ENCODE measurements around the gene PREX1. TPM values are rescaled to one million over a fixed set of nuclear protein-coding genes. Genes with fewer than 3 reads are reported as not detected.

The PREX1 gene
- total RNA-seq, 1 donor from 2014 or later: 248 TPM

DNA sequence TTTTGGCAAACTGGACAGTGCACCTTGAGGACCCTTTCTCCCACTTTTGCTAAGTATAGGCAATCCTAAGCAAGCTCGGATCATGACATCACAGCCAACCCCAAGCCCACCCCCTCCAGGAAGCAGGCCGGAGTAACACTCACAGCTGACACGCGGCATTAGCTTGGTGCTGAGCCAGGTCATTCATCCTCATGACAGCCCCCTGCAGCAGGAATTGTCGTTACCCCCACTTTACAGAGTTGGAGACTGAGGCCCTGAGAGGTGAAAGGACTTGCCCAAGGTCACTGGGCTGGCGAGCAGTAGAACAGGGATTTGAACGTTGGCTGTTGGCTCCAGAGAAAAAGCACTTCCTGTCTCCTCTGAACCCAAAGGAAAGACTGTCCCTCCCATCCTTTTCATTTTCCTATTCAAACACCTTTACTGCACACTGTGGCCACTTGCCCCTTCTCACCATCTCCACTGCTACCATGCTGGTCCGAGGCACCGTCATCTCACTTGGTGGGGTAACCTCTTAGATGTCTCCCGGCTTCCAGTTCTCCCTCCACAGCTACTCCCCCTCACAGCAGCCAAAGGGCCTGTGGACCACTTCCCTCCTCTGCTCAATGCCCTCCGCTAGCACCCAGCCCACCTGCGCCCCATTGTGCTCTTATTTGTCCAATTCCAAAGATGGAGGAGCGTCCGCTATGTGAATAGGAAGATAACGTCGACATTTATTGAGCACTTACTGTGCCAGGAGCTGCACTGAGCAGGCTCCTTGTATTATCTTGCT is 84.7 kb downstream of the PREX1 start:
- peaks cover 48% of the 10 kb centered on the region for H3K4me1 Mint-ChIP-seq (ENCODE audit: unreplicated experiment)

DNA sequence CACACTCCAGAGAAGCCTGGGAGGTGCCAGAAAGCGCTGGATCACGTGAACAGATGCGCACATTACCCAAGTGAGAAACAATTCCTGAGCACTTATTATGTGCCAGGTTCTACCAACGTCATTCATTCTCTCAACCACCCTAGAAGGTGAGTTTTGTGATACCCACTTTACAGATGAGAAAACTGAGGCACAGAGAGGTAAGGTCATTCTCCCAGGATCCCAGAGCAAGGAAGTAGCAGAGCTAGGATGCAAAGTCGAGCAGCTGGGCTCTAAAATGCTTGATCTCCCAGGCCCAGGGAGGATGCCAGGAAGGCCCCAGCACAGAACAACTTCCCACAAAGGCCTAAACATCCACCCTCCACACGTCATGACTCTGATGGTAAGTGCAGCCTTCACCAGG is 85.6 kb downstream of the PREX1 start:
- no peaks in the 10 kb centered on the region for H3K9me3 Mint-ChIP-seq (ENCODE audit: unreplicated experiment)
- peaks cover 51% of the 10 kb centered on the region for H3K4me1 Mint-ChIP-seq (ENCODE audit: unreplicated experiment)
- peak overlapping the region; percentile 16 for H3K27ac Mint-ChIP-seq (ENCODE audit: unreplicated experiment)
- no peak overlapping the region for H3K4me3 Mint-ChIP-seq (ENCODE audit: unreplicated experiment)
- TF ChIP-seq, protein P1, sequence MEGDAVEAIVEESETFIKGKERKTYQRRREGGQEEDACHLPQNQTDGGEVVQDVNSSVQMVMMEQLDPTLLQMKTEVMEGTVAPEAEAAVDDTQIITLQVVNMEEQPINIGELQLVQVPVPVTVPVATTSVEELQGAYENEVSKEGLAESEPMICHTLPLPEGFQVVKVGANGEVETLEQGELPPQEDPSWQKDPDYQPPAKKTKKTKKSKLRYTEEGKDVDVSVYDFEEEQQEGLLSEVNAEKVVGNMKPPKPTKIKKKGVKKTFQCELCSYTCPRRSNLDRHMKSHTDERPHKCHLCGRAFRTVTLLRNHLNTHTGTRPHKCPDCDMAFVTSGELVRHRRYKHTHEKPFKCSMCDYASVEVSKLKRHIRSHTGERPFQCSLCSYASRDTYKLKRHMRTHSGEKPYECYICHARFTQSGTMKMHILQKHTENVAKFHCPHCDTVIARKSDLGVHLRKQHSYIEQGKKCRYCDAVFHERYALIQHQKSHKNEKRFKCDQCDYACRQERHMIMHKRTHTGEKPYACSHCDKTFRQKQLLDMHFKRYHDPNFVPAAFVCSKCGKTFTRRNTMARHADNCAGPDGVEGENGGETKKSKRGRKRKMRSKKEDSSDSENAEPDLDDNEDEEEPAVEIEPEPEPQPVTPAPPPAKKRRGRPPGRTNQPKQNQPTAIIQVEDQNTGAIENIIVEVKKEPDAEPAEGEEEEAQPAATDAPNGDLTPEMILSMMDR (IDR thresholded peaks at IDR 0.05; ENCODE audit: unreplicated experiment): no peak
- peaks cover 63% of the 10 kb centered on the region for H3K36me3 Mint-ChIP-seq (ENCODE audit: low read depth, unreplicated experiment)
- peaks cover 23% of the 10 kb centered on the region for H3K27me3 Mint-ChIP-seq (ENCODE audit: unreplicated experiment)
- no peak for DNase-seq (ENCODE audit: low spot score)

More for the DNA sequence above, 84.7 kb downstream of the PREX1 start:
- no peak for DNase-seq (ENCODE audit: low spot score)
- Mint-ChIP-seq H3K27me3 (ENCODE audit: unreplicated experiment) (peaks cover 21% of the 10 kb centered on the region), H3K4me3 (ENCODE audit: unreplicated experiment) (peak overlapping the region; percentile 84), H3K9me3 (ENCODE audit: unreplicated experiment) (no peaks in the 10 kb centered on the region), H3K27ac (ENCODE audit: unreplicated experiment) (peak overlapping the region; percentile 79), H3K36me3 (ENCODE audit: low read depth, unreplicated experiment) (peaks cover 55% of the 10 kb centered on the region)
- TF ChIP-seq, protein P1 (IDR thresholded peaks at IDR 0.05; ENCODE audit: unreplicated experiment): no peak

GRCh38 chr20:48741669-48742068 is 86.1 kb downstream of the PREX1 start:
- H3K36me3 Mint-ChIP-seq (ENCODE audit: low read depth, unreplicated experiment): peaks cover 66% of the 10 kb centered on the region
- H3K4me1 Mint-ChIP-seq (ENCODE audit: unreplicated experiment): peaks cover 57% of the 10 kb centered on the region
- H3K27me3 Mint-ChIP-seq (ENCODE audit: unreplicated experiment): peaks cover 25% of the 10 kb centered on the region
- H3K4me3 Mint-ChIP-seq (ENCODE audit: unreplicated experiment): peak overlapping the region; percentile 78
- H3K9me3 Mint-ChIP-seq (ENCODE audit: unreplicated experiment): no peaks in the 10 kb centered on the region
- peak overlapping the region; percentile 84 for H3K27ac Mint-ChIP-seq (ENCODE audit: unreplicated experiment)
- DNase-seq (ENCODE audit: low spot score): no peak
- TF ChIP-seq, protein P1 (IDR thresholded peaks at IDR 0.05; ENCODE audit: unreplicated experiment): no peak

GRCh38 chr20:48740712-48741111 is 87.1 kb downstream of the PREX1 start:
- no peaks in the 10 kb centered on the region for H3K9me3 Mint-ChIP-seq (ENCODE audit: unreplicated experiment)
- DNase-seq (ENCODE audit: low spot score): no peak
- H3K4me3 Mint-ChIP-seq (ENCODE audit: unreplicated experiment): no peak overlapping the region
- peaks cover 63% of the 10 kb centered on the region for H3K4me1 Mint-ChIP-seq (ENCODE audit: unreplicated experiment)
- TF ChIP-seq, protein P1 (IDR thresholded peaks at IDR 0.05; ENCODE audit: unreplicated experiment): no peak
- H3K27ac Mint-ChIP-seq (ENCODE audit: unreplicated experiment): no peak overlapping the region
- peaks cover 69% of the 10 kb centered on the region for H3K36me3 Mint-ChIP-seq (ENCODE audit: low read depth, unreplicated experiment)
- H3K27me3 Mint-ChIP-seq (ENCODE audit: unreplicated experiment): peaks cover 31% of the 10 kb centered on the region

DNA sequence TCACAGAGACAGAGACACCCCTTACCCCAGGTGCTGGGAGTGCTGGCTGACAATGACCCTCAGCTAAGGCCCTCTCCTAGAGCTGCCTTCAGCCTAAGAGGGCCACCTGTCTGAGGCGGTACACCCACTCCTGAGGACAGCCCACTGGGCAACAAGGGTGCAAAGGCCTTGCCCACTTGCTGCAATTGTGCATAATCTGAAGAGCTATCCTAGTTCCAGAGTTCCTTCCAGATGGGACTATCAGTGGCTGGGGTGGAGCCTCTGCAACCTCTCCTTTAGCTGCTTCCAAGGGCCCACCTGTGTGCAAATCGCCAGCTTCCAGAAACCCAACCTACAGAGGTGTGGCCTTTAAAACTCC is 87.5 kb downstream of the PREX1 start:
- Mint-ChIP-seq H3K4me3 (ENCODE audit: unreplicated experiment) (no peak overlapping the region), H3K4me1 (ENCODE audit: unreplicated experiment) (peaks cover 63% of the 10 kb centered on the region), H3K27me3 (ENCODE audit: unreplicated experiment) (peaks cover 33% of the 10 kb centered on the region), H3K36me3 (ENCODE audit: low read depth, unreplicated experiment) (peaks cover 67% of the 10 kb centered on the region), H3K27ac (ENCODE audit: unreplicated experiment) (no peak overlapping the region), H3K9me3 (ENCODE audit: unreplicated experiment) (no peaks in the 10 kb centered on the region)
- TF ChIP-seq, protein P1 (IDR thresholded peaks at IDR 0.05; ENCODE audit: unreplicated experiment): no peak
- DNase-seq (ENCODE audit: low spot score): no peak
